SHP77 treated with DMSO at 0.1 percent for 48 hours (cell line): ENCODE results near the gene UQCRQ.
A peak's percentile ranks its signal among the peaks of the same experiment; 100 is the strongest.

Experiments
- DNase-seq: peaks from one replicate; lab custom pipeline; 2025; lab: John Stamatoyannopoulos, UW

UQCRQ gene

GRCh38 chr5:132871459-132872284 is 5.2 kb downstream of the UQCRQ start:
- DNase-seq, result no peak

- no peak for DNase-seq
These were observed 6.3 kb downstream of the UQCRQ start for GRCh38 chr5:132872788-132873118.

GRCh38 chr5:132873119-132873929 is 6.9 kb downstream of the UQCRQ start, which contains the start of gene LEAP2:
Gene LEAP2 (plus strand): TSS chr5:132873668. CDS start chr5:132873695, 27 bp downstream.
- no peak for DNase-seq

GRCh38 chr5:132873930-132874271 is 7.5 kb downstream of the UQCRQ start:
- DNase-seq, result no peak

- no peak for DNase-seq
These were observed 9.7 kb downstream of the UQCRQ start for GRCh38 chr5:132876020-132876759.

- DNase-seq, result no peak
These were observed 11.0 kb downstream of the UQCRQ start for GRCh38 chr5:132877466-132877865.

GRCh38 chr5:132877938-132878337 is 11.5 kb downstream of the UQCRQ start:
- DNase-seq, result no peak

- DNase-seq, result peak; percentile 2
These were observed 16.9 kb downstream of the UQCRQ start for GRCh38 chr5:132883261-132883834.

GRCh38 chr5:132884548-132884947 is 18.1 kb downstream of the UQCRQ start:
- DNase-seq, result no peak

- DNase-seq, result no peak
These were observed 19.8 kb downstream of the UQCRQ start for GRCh38 chr5:132886064-132886823.

- DNase-seq, result no peak
These were observed 20.8 kb downstream of the UQCRQ start for GRCh38 chr5:132887283-132887682.

- DNase-seq, result no peak
These were observed 23.1 kb downstream of the UQCRQ start for GRCh38 chr5:132889501-132889900.

- no peak for DNase-seq
These were observed 24.4 kb downstream of the UQCRQ start for GRCh38 chr5:132890817-132891216.

GRCh38 chr5:132895719-132896305 is 29.4 kb downstream of the UQCRQ start:
- DNase-seq, result no peak

- no peak for DNase-seq
These were observed 30.2 kb downstream of the UQCRQ start for GRCh38 chr5:132896685-132897084.

- no peak for DNase-seq
These were observed 31.7 kb downstream of the UQCRQ start for GRCh38 chr5:132898094-132898493.

- no peak for DNase-seq
These were observed 34.6 kb downstream of the UQCRQ start for GRCh38 chr5:132901036-132901435.

GRCh38 chr5:132901730-132902129 is 35.3 kb downstream of the UQCRQ start:
- DNase-seq, result no peak

GRCh38 chr5:132905938-132906337 is 39.5 kb downstream of the UQCRQ start:
- DNase-seq, result peak; percentile 24

GRCh38 chr5:132907161-132907560 is 40.7 kb downstream of the UQCRQ start:
- DNase-seq, result no peak

- no peak for DNase-seq
These were observed 43.3 kb downstream of the UQCRQ start for GRCh38 chr5:132909702-132910101.
